ENCODE results near the gene CXCL16. TPM values are rescaled to one million over a fixed set of nuclear protein-coding genes. Genes with fewer than 3 reads are reported as not detected.
A peak's percentile ranks its signal among the peaks of the same experiment; 100 is the strongest.
"Not testable (repeated sequence)": the region's sequence is repeated elsewhere in the genome, so short reads cannot be mapped to it uniquely, and the experiment has no call there.

Gene CXCL16
- total RNA-seq, 1 experiment from 2014 or later: 2.2 TPM

DNA sequence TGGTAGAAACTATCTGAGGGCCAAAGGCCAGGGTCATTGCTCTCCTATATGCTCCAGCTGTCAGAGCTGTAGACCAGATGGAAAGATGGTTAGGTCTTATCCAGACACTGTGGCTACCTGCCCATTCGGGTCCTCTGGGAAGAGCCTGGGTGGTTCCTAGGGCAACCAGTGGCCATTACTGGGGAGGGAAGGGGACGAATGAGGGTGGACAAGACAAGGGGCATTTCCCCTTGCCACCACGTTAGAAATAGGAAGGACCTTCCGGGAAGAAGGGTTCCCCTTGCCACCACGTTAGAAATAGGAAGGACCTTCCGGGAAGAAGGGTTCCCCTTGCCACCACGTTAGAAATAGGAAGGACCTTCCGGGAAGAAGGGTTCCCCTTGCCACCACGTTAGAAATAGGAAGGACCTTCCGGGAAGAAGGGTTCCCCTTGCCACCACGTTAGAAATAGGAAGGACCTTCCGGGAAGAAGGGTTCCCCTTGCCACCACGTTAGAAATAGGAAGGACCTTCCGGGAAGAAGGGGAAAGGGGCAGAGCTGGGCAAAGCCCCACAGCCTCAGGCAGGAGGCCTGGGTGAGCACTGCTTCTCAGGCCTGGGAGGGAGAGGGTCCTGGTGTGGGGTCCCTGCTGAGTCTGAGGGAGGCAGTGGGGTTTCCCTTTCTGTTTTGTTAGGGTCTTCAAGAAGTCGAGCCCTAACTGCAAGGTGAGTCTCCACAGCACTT is 25.2 kb downstream of the CXCL16 start:
- H3K9ac ChIP-seq (ENCODE audit: low read length); H3K27ac ChIP-seq (ENCODE audit: low read length); H3K4me3 ChIP-seq (ENCODE audit: low read length); DNase-seq; H3K36me3 ChIP-seq (ENCODE audit: insufficient read depth, low read length); H4K20me1 ChIP-seq (ENCODE audit: insufficient read depth, low read depth, low read length); H3K4me2 ChIP-seq (ENCODE audit: low read depth, low read length, poor library complexity, severe bottlenecking); H3K27me3 ChIP-seq (ENCODE audit: low read length); H2AFZ ChIP-seq (ENCODE audit: low read length); H3K9me2 ChIP-seq (replicated peaks; ENCODE audit: insufficient read depth, low read length); H3K9me3 ChIP-seq (ENCODE audit: low read length): not testable (repeated sequence)
- H3K79me2 ChIP-seq (ENCODE audit: low read length): peaks cover 24% of the 10 kb centered on the region
- peaks cover 14% of the 10 kb centered on the region for H3K4me1 ChIP-seq (ENCODE audit: low read length)

- H3K4me2 ChIP-seq (ENCODE audit: low read depth, low read length, poor library complexity, severe bottlenecking): no peak overlapping the region
Observed at GRCh38 chr17:4712526-4712925, 27.2 kb downstream of the CXCL16 start.

GRCh38 chr17:4711661-4712181 is 28.0 kb downstream of the CXCL16 start:
- Histone ChIP-seq H3K36me3 (ENCODE audit: insufficient read depth, low read length) (no peaks in the 10 kb centered on the region), H3K27ac (ENCODE audit: low read length) (peak overlapping the region; percentile 73), H3K4me1 (ENCODE audit: low read length) (peaks cover 14% of the 10 kb centered on the region), H3K9me2 (replicated peaks; ENCODE audit: insufficient read depth, low read length) (no peaks in the 10 kb centered on the region), H3K4me2 (ENCODE audit: low read depth, low read length, poor library complexity, severe bottlenecking) (peak overlapping the region; percentile 87), H2AFZ (ENCODE audit: low read length) (peak overlapping the region; percentile 67; the same call in 1 of the 2 replicates), H3K9ac (ENCODE audit: low read length) (peak overlapping the region; percentile 80), H4K20me1 (ENCODE audit: insufficient read depth, low read depth, low read length) (no peaks in the 10 kb centered on the region), H3K79me2 (ENCODE audit: low read length) (peaks cover 24% of the 10 kb centered on the region), H3K9me3 (ENCODE audit: low read length) (no peaks in the 10 kb centered on the region), H3K4me3 (ENCODE audit: low read length) (peak overlapping the region; percentile 81), H3K27me3 (ENCODE audit: low read length) (no peaks in the 10 kb centered on the region)
- peak; percentile 68 for DNase-seq

More at GRCh38 chr17:4712526-4712925, 27.2 kb downstream of the CXCL16 start:
- Histone ChIP-seq H3K36me3 (ENCODE audit: insufficient read depth, low read length) (no peaks in the 10 kb centered on the region), H3K27ac (ENCODE audit: low read length) (no peak overlapping the region), H3K9me3 (ENCODE audit: low read length) (no peaks in the 10 kb centered on the region), H3K27me3 (ENCODE audit: low read length) (no peaks in the 10 kb centered on the region), H4K20me1 (ENCODE audit: insufficient read depth, low read depth, low read length) (no peaks in the 10 kb centered on the region), H2AFZ (ENCODE audit: low read length) (no peak overlapping the region), H3K9me2 (replicated peaks; ENCODE audit: insufficient read depth, low read length) (no peaks in the 10 kb centered on the region), H3K4me1 (ENCODE audit: low read length) (peaks cover 14% of the 10 kb centered on the region), H3K9ac (ENCODE audit: low read length) (no peak overlapping the region), H3K79me2 (ENCODE audit: low read length) (peaks cover 24% of the 10 kb centered on the region), H3K4me3 (ENCODE audit: low read length) (no peak overlapping the region)
- no peak for DNase-seq

DNA sequence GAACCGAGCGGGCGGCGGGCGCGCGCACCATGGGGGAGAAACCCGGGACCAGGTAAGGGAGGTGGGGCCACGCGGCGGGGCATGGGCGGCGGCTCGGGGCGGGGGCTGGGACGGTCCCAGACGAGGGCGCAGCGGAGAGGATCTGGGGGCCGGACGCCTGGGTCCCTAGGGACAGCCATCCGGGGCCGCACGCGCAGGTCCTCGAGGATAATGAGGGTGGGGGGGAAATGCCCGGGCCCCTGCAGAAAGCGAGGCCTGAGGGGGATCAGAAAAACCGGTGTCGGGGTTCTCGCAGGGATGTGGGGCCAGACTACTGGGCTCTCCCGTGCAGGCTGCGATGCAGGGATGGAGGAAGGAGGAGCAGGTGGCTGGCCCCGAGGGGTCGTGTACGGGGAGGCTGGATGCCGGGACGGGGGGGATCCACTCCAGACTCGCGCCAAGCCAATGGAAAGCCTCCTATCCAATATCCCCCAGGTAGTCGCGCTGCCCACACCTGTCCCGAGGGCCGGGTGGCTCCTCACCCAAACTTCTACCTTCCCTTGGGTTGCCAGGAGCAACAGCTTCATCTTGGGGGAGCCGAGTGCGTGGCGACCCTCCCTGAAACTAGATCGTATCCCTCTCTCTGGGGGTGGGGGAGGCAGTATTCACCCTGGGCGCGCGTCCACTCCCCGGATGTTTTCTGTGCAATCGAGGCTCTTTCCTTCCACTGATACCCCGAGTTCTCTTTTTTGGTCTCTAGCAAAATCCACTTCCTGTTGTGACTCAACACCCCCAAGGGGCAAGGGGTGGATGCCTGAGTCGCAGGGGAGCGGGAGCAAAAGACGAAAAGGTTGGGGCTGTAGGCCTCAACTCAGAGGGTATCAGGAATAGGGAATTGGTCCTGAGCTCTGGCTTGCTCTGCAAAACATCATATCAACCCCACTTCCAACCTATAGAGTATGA is 28.8 kb downstream of the CXCL16 start:
- Histone ChIP-seq H3K79me2 (ENCODE audit: low read length) (peaks cover 24% of the 10 kb centered on the region), H3K27me3 (ENCODE audit: low read length) (no peaks in the 10 kb centered on the region), H4K20me1 (ENCODE audit: insufficient read depth, low read depth, low read length) (no peaks in the 10 kb centered on the region), H3K27ac (ENCODE audit: low read length) (peak overlapping the region; percentile 73), H2AFZ (ENCODE audit: low read length) (peak overlapping the region; percentile 67; the same call in 1 of the 2 replicates), H3K36me3 (ENCODE audit: insufficient read depth, low read length) (no peaks in the 10 kb centered on the region), H3K9me2 (replicated peaks; ENCODE audit: insufficient read depth, low read length) (no peaks in the 10 kb centered on the region), H3K9ac (ENCODE audit: low read length) (peak overlapping the region; percentile 80), H3K4me3 (ENCODE audit: low read length) (peak overlapping the region; percentile 81), H3K4me2 (ENCODE audit: low read depth, low read length, poor library complexity, severe bottlenecking) (peak overlapping the region; percentile 87), H3K4me1 (ENCODE audit: low read length) (peaks cover 14% of the 10 kb centered on the region), H3K9me3 (ENCODE audit: low read length) (no peaks in the 10 kb centered on the region)
- peak; percentile 82 for DNase-seq

- DNase-seq: peak; percentile 99
- peaks cover 18% of the 10 kb centered on the region for H3K4me1 ChIP-seq (ENCODE audit: low read length)
- H3K4me2 ChIP-seq (ENCODE audit: low read depth, low read length, poor library complexity, severe bottlenecking): peak within 1 kb of the TSS; percentile 87
- peak within 1 kb of the TSS; percentile 73 for H3K27ac ChIP-seq (ENCODE audit: low read length)
- H3K79me2 ChIP-seq (ENCODE audit: low read length): peaks cover 25% of the 10 kb centered on the region
- peak within 1 kb of the TSS; percentile 81 for H3K4me3 ChIP-seq (ENCODE audit: low read length)
- H3K36me3 ChIP-seq (ENCODE audit: insufficient read depth, low read length): no peaks in the 10 kb centered on the region
- H2AFZ ChIP-seq (ENCODE audit: low read length): peak within 1 kb of the TSS; percentile 98
- H3K27me3 ChIP-seq (ENCODE audit: low read length): no peaks in the 10 kb centered on the region
- no peaks in the 10 kb centered on the region for H3K9me2 ChIP-seq (replicated peaks; ENCODE audit: insufficient read depth, low read length)
- no peaks in the 10 kb centered on the region for H4K20me1 ChIP-seq (ENCODE audit: insufficient read depth, low read depth, low read length)
- no peaks in the 10 kb centered on the region for H3K9me3 ChIP-seq (ENCODE audit: low read length)
- peak within 1 kb of the TSS; percentile 80 for H3K9ac ChIP-seq (ENCODE audit: low read length)
Observed at GRCh38 chr17:4709794-4710692, 29.7 kb downstream of the CXCL16 start, which contains the start of gene ARRB2. Gene ARRB2 (plus strand): TSS chr17:4710632. CDS start chr17:4710722, 90 bp downstream.

- H3K79me2 ChIP-seq (ENCODE audit: low read length): peaks cover 34% of the 10 kb centered on the region
- no peak overlapping the region for H3K9ac ChIP-seq (ENCODE audit: low read length)
- no peak overlapping the region for H3K4me2 ChIP-seq (ENCODE audit: low read depth, low read length, poor library complexity, severe bottlenecking)
- no peaks in the 10 kb centered on the region for H4K20me1 ChIP-seq (ENCODE audit: insufficient read depth, low read depth, low read length)
- no peaks in the 10 kb centered on the region for H3K9me3 ChIP-seq (ENCODE audit: low read length)
- H3K27me3 ChIP-seq (ENCODE audit: low read length): no peaks in the 10 kb centered on the region
- H3K4me1 ChIP-seq (ENCODE audit: low read length): peaks cover 24% of the 10 kb centered on the region
- H3K4me3 ChIP-seq (ENCODE audit: low read length): no peak overlapping the region
- H2AFZ ChIP-seq (ENCODE audit: low read length): no peak overlapping the region
- DNase-seq: peak; percentile 83
- no peaks in the 10 kb centered on the region for H3K9me2 ChIP-seq (replicated peaks; ENCODE audit: insufficient read depth, low read length)
- H3K27ac ChIP-seq (ENCODE audit: low read length): no peak overlapping the region
- no peaks in the 10 kb centered on the region for H3K36me3 ChIP-seq (ENCODE audit: insufficient read depth, low read length)
Observed at GRCh38 chr17:4708436-4708835, 31.3 kb downstream of the CXCL16 start.

- H3K9me3 ChIP-seq (ENCODE audit: low read length): no peaks in the 10 kb centered on the region
- no peaks in the 10 kb centered on the region for H3K36me3 ChIP-seq (ENCODE audit: insufficient read depth, low read length)
- peaks cover 8% of the 10 kb centered on the region; the same call in 1 of the 2 replicates for H4K20me1 ChIP-seq (ENCODE audit: insufficient read depth, low read depth, low read length)
- H3K79me2 ChIP-seq (ENCODE audit: low read length): peaks cover 41% of the 10 kb centered on the region
- no peak for DNase-seq
- no peak overlapping the region for H3K27ac ChIP-seq (ENCODE audit: low read length)
- no peak overlapping the region for H2AFZ ChIP-seq (ENCODE audit: low read length)
- H3K27me3 ChIP-seq (ENCODE audit: low read length): no peaks in the 10 kb centered on the region
- no peak overlapping the region for H3K9ac ChIP-seq (ENCODE audit: low read length)
- no peak overlapping the region for H3K4me3 ChIP-seq (ENCODE audit: low read length)
- H3K9me2 ChIP-seq (replicated peaks; ENCODE audit: insufficient read depth, low read length): no peaks in the 10 kb centered on the region
- H3K4me1 ChIP-seq (ENCODE audit: low read length): peaks cover 35% of the 10 kb centered on the region
- H3K4me2 ChIP-seq (ENCODE audit: low read depth, low read length, poor library complexity, severe bottlenecking): no peak overlapping the region
Observed at GRCh38 chr17:4706121-4706520, 33.6 kb downstream of the CXCL16 start.

Measured in Karpas-422 (cell line).